Spleen (tissue), 11 donors: ENCODE data around the gene PTPRA. TPM values are rescaled to one million over a fixed set of nuclear protein-coding genes. Genes with fewer than 3 reads are reported as not detected.

Experiments
- DNase-seq: peaks from one replicate; pipeline ENCODE4 v3.0.0-alpha.2; 2020
- H3K27ac ChIP-seq, 8 donors: fragments of 200-600 bp; sonication (generic) in 7 of 8; 1 replicate in 4 of 8; 2 replicates in 4 of 8; pipeline versions ENCODE4 v1.5.0 to v1.8.0; 2016 to 2021; ENCODE audit warnings: inconsistent platforms in 4 of 8, mild to moderate bottlenecking in 4 of 8, moderate library complexity in 1 of 8
- H3K27me3 ChIP-seq, 7 donors: fragments of 200-600 bp; sonication (generic) in 6 of 7; replicated peaks in 1 of 7; 1 replicate in 4 of 7; 2 replicates in 3 of 7; pipeline versions ENCODE4 v1.5.0 to v1.8.0; 2016 to 2021; ENCODE audit warnings: inconsistent platforms in 3 of 7, mild to moderate bottlenecking in 1 of 7
- H3K36me3 ChIP-seq, 6 donors: fragments of 200-600 bp; sonication (generic) in 5 of 6; 1 replicate in 4 of 6; 2 replicates in 2 of 6; pipeline versions ENCODE4 v1.5.0 to v1.8.0; 2016 to 2021; ENCODE audit warnings: inconsistent platforms in 2 of 6
- H3K4me1 ChIP-seq, 6 donors: fragments of 200-600 bp; sonication (generic) in 5 of 6; 1 replicate in 3 of 6; 2 replicates in 3 of 6; pipeline versions ENCODE4 v1.5.0 to v1.8.0; 2016 to 2021; ENCODE audit warnings: inconsistent platforms in 3 of 6
- H3K4me3 ChIP-seq, 8 donors: fragments of 200-600 bp; sonication (generic) in 7 of 8; 1 replicate in 4 of 8; 2 replicates in 4 of 8; pipeline versions ENCODE4 v1.5.0 to v1.8.0; 2016 to 2021; ENCODE audit warnings: inconsistent platforms in 4 of 8, mild to moderate bottlenecking in 4 of 8, moderate library complexity in 2 of 8
- H3K9me3 ChIP-seq, 8 donors: fragments of 200-600 bp; sonication (generic) in 7 of 8; 1 replicate in 4 of 8; 2 replicates in 4 of 8; pipeline versions ENCODE4 v1.5.0 to v1.8.0; 2016 to 2021; ENCODE audit warnings: inconsistent platforms in 4 of 8
- CTCF ChIP-seq, 11 experiments: fragments of 200-600 bp in 7 of 11; fragments of 450-650 bp in 4 of 11; sonication (generic) in 4 of 11; IDR thresholded peaks in 8 of 11; conservative IDR thresholded peaks in 3 of 11; 1 replicate in 7 of 11; 2 replicates in 4 of 11; pipeline versions ENCODE4 v1.4.0 to v1.8.0; 2016 to 2021; ENCODE audit warnings: antibody characterized with exemption in 11 of 11, inconsistent platforms in 4 of 11, mild to moderate bottlenecking in 1 of 11
- POLR2A ChIP-seq, 3 donors: fragments of 450-650 bp; IDR thresholded peaks; one replicate each; pipeline ENCODE4 v1.5.1; 2017; ENCODE audit warnings: antibody characterized with exemption in 3 of 3, mild to moderate bottlenecking in 1 of 3
- POLR2AphosphoS5 ChIP-seq, 3 donors: sonication (generic); formaldehyde crosslinking; IDR thresholded peaks; one replicate each; pipeline ENCODE4 v1.5.1; 2017; ENCODE audit warnings: antibody characterized with exemption in 3 of 3
- WGBS, 5 donors: extraction: QIAGEN DNeasy Blood & Tissue Kit in 3 of 5; methylation state at CpG; one replicate each; pipeline versions ENCODE4 v1.1.5 to v1.1.7; 2013 to 2018; 5-methylcytosine and 5-hydroxymethylcytosine counted together
- intact Hi-C: fragments of 100-400 bp; cut with DNase I; formaldehyde crosslinking; loops from one replicate; pipeline ENCODE4 v1.15.0; 2023; ENCODE audit warnings: low total_unique reads
- polyA plus RNA-seq, 3 donors: library from polyadenylated mRNA; stranded (reverse); fragments of 200-250 nt; gene quantifications; one replicate each; pipeline ENCODE4 v1.2.1, GENCODE V29; 2013
- total RNA-seq, 7 donors: library from RNA; depleted of rRNA in 3 of 7; stranded (reverse); fragments of >200 nt in 3 of 7; fragmentation: NEBNext Ultra II Directional in 4 of 7; extraction: Animal tissue kit (Norgen Biotek cat#: 25700) in 4 of 7; gene quantifications; one replicate each; pipeline versions ENCODE4 v1.1.0 to v1.2.1, GENCODE V29; 2016 to 2021
- donor health status: healthy with polysubstance abuse.
- donor health status: DM: no; HTN: no; CAD: no; lungs with moderate emphysema.
- donor health status: DM: no; HTN: no; CAD: no.
- donor health status: Bipolar disorder and iron deficiency.
- donor health status: healthy.
- donor health status: DM: no; HTN: no; CAD: no.
- donor health status: DM: yes; HTN: yes; CAD: no.

Gene PTPRA
- total and polyA plus RNA-seq, 10 donors: 15.3 to 65.5 (median 52.4) TPM

- H3K36me3 ChIP-seq: peaks cover 0 to 51% (median 15%) of the 10 kb centered on the region in 6 donors
- no peaks in the 10 kb centered on the region for H3K27me3 ChIP-seq
- DNase-seq: no peak
- no peak overlapping the region for H3K27ac ChIP-seq
- WGBS, 5 donors: 89 to 91% (median 90%) methylated on average over 2 of the region's 2 CpGs
- TF ChIP-seq POLR2A (IDR thresholded peaks at IDR 0.05): no peak
- TF ChIP-seq CTCF (IDR thresholded peaks at IDR 0.05 in 8 of 11, conservative IDR thresholded peaks at IDR 0.05 in 3 of 11): no peak
- TF ChIP-seq POLR2AphosphoS5 (IDR thresholded peaks at IDR 0.05): no peak
- no peak overlapping the region for H3K4me3 ChIP-seq
- no peaks in the 10 kb centered on the region for H3K9me3 ChIP-seq
- intact Hi-C loops: no loop called here
- H3K4me1 ChIP-seq: peaks cover 0 to 5% (median 0%) of the 10 kb centered on the region in 6 donors
These were observed 83.2 kb downstream of the PTPRA start for GRCh38 chr20:2956480-2956879.

- intact Hi-C loops: no loop called here
- H3K9me3 ChIP-seq: no peaks in the 10 kb centered on the region
- no peak overlapping the region for H3K27ac ChIP-seq
- H3K4me1 ChIP-seq: no peaks in the 10 kb centered on the region
- H3K36me3 ChIP-seq: peaks cover 0 to 79% (median 25%) of the 10 kb centered on the region in 6 donors
- no peaks in the 10 kb centered on the region for H3K27me3 ChIP-seq
- no peak overlapping the region for H3K4me3 ChIP-seq
- TF ChIP-seq POLR2A (IDR thresholded peaks at IDR 0.05) (no peak), CTCF (IDR thresholded peaks at IDR 0.05 in 8 of 11, conservative IDR thresholded peaks at IDR 0.05 in 3 of 11) (no peak), POLR2AphosphoS5 (IDR thresholded peaks at IDR 0.05) (no peak)
- 79 to 83% (median 81%) methylated on average over 3 of the region's 3 CpGs for WGBS, 5 donors
- DNase-seq: no peak
These were observed 94.6 kb downstream of the PTPRA start for GRCh38 chr20:2967841-2968240.

GRCh38 chr20:2972126-2972525, 98.8 kb downstream of the PTPRA start:
- Histone ChIP-seq H3K4me3 (no peak overlapping the region), H3K36me3 (peaks cover 0 to 58% (median 6%) of the 10 kb centered on the region in 6 donors), H3K9me3 (no peaks in the 10 kb centered on the region), H3K27ac (no peak overlapping the region), H3K27me3 (no peaks in the 10 kb centered on the region), H3K4me1 (no peaks in the 10 kb centered on the region)
- 82 to 95% (median 90%) methylated on average over 5 of the region's 5 CpGs for WGBS, 5 donors
- intact Hi-C loops: no loop called here
- TF ChIP-seq POLR2A (IDR thresholded peaks at IDR 0.05) (no peak), POLR2AphosphoS5 (IDR thresholded peaks at IDR 0.05) (no peak), CTCF (IDR thresholded peaks at IDR 0.05 in 8 of 11, conservative IDR thresholded peaks at IDR 0.05 in 3 of 11) (no peak)
- no peak for DNase-seq

- 94 to 97% (median 95%) methylated on average over 3 of the region's 3 CpGs for WGBS, 5 donors
- H3K27ac ChIP-seq: no peak overlapping the region
These were observed 100.3 kb downstream of the PTPRA start for GRCh38 chr20:2973574-2973973.

More at GRCh38 chr20:2973574-2973973, 100.3 kb downstream of the PTPRA start:
- no peaks in the 10 kb centered on the region for H3K9me3 ChIP-seq
- TF ChIP-seq POLR2AphosphoS5 (IDR thresholded peaks at IDR 0.05): no peak
- no peak for TF ChIP-seq CTCF (IDR thresholded peaks at IDR 0.05 in 8 of 11, conservative IDR thresholded peaks at IDR 0.05 in 3 of 11)
- TF ChIP-seq POLR2A (IDR thresholded peaks at IDR 0.05): no peak
- no peak for DNase-seq
- H3K4me3 ChIP-seq: no peak overlapping the region
- peaks cover 0 to 45% (median 2%) of the 10 kb centered on the region in 6 donors for H3K36me3 ChIP-seq
- no peaks in the 10 kb centered on the region for H3K27me3 ChIP-seq
- H3K4me1 ChIP-seq: no peaks in the 10 kb centered on the region
- intact Hi-C loops: no loop called here
